ENCODE measurements around the gene SLC45A2. TPM values are rescaled to one million over a fixed set of nuclear protein-coding genes. Genes with fewer than 3 reads are reported as not detected.

SLC45A2 gene
- polyA plus RNA-seq, 1 of the 3 experiments (the other 2 are of a cell fraction): 0.02 TPM

DNA sequence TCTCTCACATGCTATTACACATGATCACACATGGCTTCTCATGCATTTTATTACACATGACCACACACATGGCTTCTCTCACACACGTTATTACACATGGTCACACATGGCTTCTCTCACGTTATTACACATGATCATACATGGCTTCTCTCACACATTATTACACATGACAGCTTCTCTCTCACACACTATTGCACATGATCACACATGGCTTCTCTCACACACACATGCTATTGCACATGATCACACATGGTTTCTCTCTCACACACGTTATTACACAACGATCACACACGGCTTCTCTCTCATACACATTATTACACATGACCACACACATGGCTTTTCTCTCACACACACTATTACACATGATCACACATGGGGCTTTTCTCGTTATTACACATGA is 954 bp upstream of the SLC45A2 start:
- DNase-seq: no peak
- Histone ChIP-seq H3K4me3 (ENCODE audit: low read depth in 2 of 2, low read length in 1 of 2) (no peak overlapping the region), H3K9me3 (no peaks in the 10 kb centered on the region), H2AFZ (ENCODE audit: low read depth) (no peak overlapping the region), H3K4me1 (ENCODE audit: control insufficient read depth in 1 of 2, insufficient read depth in 2 of 2, low read depth in 1 of 2, low read length in 1 of 2) (no peaks in the 10 kb centered on the region), H3K36me3 (replicated peaks in 1 of 2; ENCODE audit: control insufficient read depth in 1 of 2, insufficient read depth in 2 of 2, low read length in 1 of 2) (peaks cover 19 to 23% of the 10 kb centered on the region in 2 experiments), H3K9me2 (no peaks in the 10 kb centered on the region), H3K79me2 (ENCODE audit: insufficient read depth) (no peaks in the 10 kb centered on the region), H3F3A (replicated peaks; ENCODE audit: insufficient read depth) (peaks cover 11% of the 10 kb centered on the region), H3K27ac (ENCODE audit: low read depth in 2 of 2, low read length in 1 of 2) (no peak overlapping the region), H3K4me2 (no peak overlapping the region), H3K27me3 (ENCODE audit: insufficient read depth) (no peaks in the 10 kb centered on the region), H4K20me1 (ENCODE audit: insufficient read depth) (no peaks in the 10 kb centered on the region), H3K9ac (no peak overlapping the region)
- CTCF ChIA-PET: interaction anchor here (1.0 to 1.1 kb wide), 2 partner anchors 12 to 16 kb away, joined by 3 to 4 read pairs; no protein-coding TSS in a partner anchor
- TF ChIP-seq, protein P1, sequence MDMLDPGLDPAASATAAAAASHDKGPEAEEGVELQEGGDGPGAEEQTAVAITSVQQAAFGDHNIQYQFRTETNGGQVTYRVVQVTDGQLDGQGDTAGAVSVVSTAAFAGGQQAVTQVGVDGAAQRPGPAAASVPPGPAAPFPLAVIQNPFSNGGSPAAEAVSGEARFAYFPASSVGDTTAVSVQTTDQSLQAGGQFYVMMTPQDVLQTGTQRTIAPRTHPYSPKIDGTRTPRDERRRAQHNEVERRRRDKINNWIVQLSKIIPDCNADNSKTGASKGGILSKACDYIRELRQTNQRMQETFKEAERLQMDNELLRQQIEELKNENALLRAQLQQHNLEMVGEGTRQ (IDR thresholded peaks at IDR 0.05; ENCODE audit: borderline replicate concordance, low read depth, low read length): no peak
- TF ChIP-seq, protein P2, sequence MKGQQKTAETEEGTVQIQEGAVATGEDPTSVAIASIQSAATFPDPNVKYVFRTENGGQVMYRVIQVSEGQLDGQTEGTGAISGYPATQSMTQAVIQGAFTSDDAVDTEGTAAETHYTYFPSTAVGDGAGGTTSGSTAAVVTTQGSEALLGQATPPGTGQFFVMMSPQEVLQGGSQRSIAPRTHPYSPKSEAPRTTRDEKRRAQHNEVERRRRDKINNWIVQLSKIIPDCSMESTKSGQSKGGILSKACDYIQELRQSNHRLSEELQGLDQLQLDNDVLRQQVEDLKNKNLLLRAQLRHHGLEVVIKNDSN (IDR thresholded peaks at IDR 0.05; ENCODE audit: borderline replicate concordance, low read depth): no peak
- TF ChIP-seq RAD21 (IDR thresholded peaks at IDR 0.05; ENCODE audit: low read length) (no peak), MXI1 (IDR thresholded peaks at IDR 0.05; ENCODE audit: low read depth, low read length) (no peak), RFX5 (IDR thresholded peaks at IDR 0.05; ENCODE audit: low read length) (no peak), YY1 (IDR thresholded peaks at IDR 0.05; ENCODE audit: low read depth) (no peak), FOXM1 (IDR thresholded peaks at IDR 0.05; ENCODE audit: low read depth) (no peak), TEAD4 (IDR thresholded peaks at IDR 0.05; ENCODE audit: borderline replicate concordance, insufficient read depth) (no peak), GABPA (IDR thresholded peaks at IDR 0.05; ENCODE audit: low read depth) (no peak), CHD2 (IDR thresholded peaks at IDR 0.05; ENCODE audit: low read length, partially characterized antibody) (no peak)
- TF ChIP-seq, protein P3, sequence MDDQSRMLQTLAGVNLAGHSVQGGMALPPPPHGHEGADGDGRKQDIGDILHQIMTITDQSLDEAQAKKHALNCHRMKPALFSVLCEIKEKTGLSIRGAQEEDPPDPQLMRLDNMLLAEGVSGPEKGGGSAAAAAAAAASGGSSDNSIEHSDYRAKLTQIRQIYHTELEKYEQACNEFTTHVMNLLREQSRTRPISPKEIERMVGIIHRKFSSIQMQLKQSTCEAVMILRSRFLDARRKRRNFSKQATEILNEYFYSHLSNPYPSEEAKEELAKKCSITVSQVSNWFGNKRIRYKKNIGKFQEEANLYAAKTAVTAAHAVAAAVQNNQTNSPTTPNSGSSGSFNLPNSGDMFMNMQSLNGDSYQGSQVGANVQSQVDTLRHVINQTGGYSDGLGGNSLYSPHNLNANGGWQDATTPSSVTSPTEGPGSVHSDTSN (IDR thresholded peaks at IDR 0.05): no peak
- WGBS (ENCODE audit: low lambda C conversion rate): 90% methylated on average over 6 of the region's 6 CpGs
- POLR2A ChIA-PET: no interaction called here

DNA sequence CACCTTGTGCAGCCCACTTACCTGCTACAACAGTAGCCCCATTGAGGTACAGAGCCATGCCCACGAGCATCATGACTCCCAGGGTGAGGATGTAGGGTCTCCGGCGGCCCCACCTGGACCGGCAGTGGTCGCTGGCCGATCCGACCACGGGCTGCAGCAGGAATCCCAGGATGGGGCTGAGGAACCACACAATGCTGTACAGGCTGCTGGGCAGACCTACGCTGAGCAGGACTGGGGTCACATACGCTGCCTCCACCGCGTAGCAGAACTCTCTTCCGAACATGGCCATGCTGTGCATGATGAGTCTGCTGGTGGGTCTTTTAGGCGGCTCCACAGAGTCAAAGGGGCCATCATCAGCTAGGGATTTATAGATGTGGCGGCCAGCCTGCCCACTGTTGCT is 315 bp downstream of the SLC45A2 start:
- Histone ChIP-seq H3K4me3 (ENCODE audit: low read depth in 2 of 2, low read length in 1 of 2) (no peak overlapping the region), H3K27ac (ENCODE audit: low read depth in 2 of 2, low read length in 1 of 2) (no peak overlapping the region), H3K4me2 (no peak overlapping the region), H3K4me1 (ENCODE audit: control insufficient read depth in 1 of 2, insufficient read depth in 2 of 2, low read depth in 1 of 2, low read length in 1 of 2) (no peaks in the 10 kb centered on the region), H2AFZ (ENCODE audit: low read depth) (no peak overlapping the region), H3K36me3 (replicated peaks in 1 of 2; ENCODE audit: control insufficient read depth in 1 of 2, insufficient read depth in 2 of 2, low read length in 1 of 2) (peaks cover 17 to 18% of the 10 kb centered on the region in 2 experiments), H4K20me1 (ENCODE audit: insufficient read depth) (no peaks in the 10 kb centered on the region), H3K79me2 (ENCODE audit: insufficient read depth) (no peaks in the 10 kb centered on the region), H3F3A (replicated peaks; ENCODE audit: insufficient read depth) (peaks cover 11% of the 10 kb centered on the region), H3K9me3 (no peaks in the 10 kb centered on the region), H3K27me3 (ENCODE audit: insufficient read depth) (no peaks in the 10 kb centered on the region), H3K9ac (no peak overlapping the region), H3K9me2 (no peaks in the 10 kb centered on the region)
- CTCF ChIA-PET: no interaction called here
- POLR2A ChIA-PET: interaction anchor here (0.6 kb wide), 1 partner anchor 61 kb away, joined by 3 read pairs; no protein-coding TSS in a partner anchor
- WGBS (ENCODE audit: low lambda C conversion rate): 83% methylated on average over 2 of the region's 15 CpGs
- no peak for DNase-seq
- TF ChIP-seq NRF1 (IDR thresholded peaks at IDR 0.05; ENCODE audit: low read depth, low read length) (no peak), MEF2A (IDR thresholded peaks at IDR 0.05; ENCODE audit: borderline replicate concordance, low read depth) (no peak), EP300 (IDR thresholded peaks at IDR 0.05; ENCODE audit: borderline replicate concordance in 1 of 2, low read depth in 1 of 2, low read length in 1 of 2) (no peak), RFX5 (IDR thresholded peaks at IDR 0.05; ENCODE audit: low read length) (no peak), RXRA (IDR thresholded peaks at IDR 0.05; ENCODE audit: borderline replicate concordance, low read depth) (no peak), RCOR1 (IDR thresholded peaks at IDR 0.05; ENCODE audit: low read length) (no peak), TAF1 (IDR thresholded peaks at IDR 0.05; ENCODE audit: borderline replicate concordance, low read depth, low read length) (no peak), EZH2phosphoT487 (IDR thresholded peaks at IDR 0.05; ENCODE audit: borderline replicate concordance, low read depth) (no peak), TCF12 (IDR thresholded peaks at IDR 0.05) (no peak), NFIC (IDR thresholded peaks at IDR 0.05; ENCODE audit: borderline replicate concordance) (no peak)
- TF ChIP-seq, protein P2 (IDR thresholded peaks at IDR 0.05; ENCODE audit: borderline replicate concordance, low read depth): no peak
- TF ChIP-seq, protein P4, sequence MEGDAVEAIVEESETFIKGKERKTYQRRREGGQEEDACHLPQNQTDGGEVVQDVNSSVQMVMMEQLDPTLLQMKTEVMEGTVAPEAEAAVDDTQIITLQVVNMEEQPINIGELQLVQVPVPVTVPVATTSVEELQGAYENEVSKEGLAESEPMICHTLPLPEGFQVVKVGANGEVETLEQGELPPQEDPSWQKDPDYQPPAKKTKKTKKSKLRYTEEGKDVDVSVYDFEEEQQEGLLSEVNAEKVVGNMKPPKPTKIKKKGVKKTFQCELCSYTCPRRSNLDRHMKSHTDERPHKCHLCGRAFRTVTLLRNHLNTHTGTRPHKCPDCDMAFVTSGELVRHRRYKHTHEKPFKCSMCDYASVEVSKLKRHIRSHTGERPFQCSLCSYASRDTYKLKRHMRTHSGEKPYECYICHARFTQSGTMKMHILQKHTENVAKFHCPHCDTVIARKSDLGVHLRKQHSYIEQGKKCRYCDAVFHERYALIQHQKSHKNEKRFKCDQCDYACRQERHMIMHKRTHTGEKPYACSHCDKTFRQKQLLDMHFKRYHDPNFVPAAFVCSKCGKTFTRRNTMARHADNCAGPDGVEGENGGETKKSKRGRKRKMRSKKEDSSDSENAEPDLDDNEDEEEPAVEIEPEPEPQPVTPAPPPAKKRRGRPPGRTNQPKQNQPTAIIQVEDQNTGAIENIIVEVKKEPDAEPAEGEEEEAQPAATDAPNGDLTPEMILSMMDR (IDR thresholded peaks at IDR 0.05): no peak
- TF ChIP-seq, protein P1 (IDR thresholded peaks at IDR 0.05; ENCODE audit: borderline replicate concordance, low read depth, low read length): no peak
